Stromal cell of bone marrow (primary cell): ENCODE results near the gene STK32B.
"Not testable (repeated sequence)": the region's sequence is repeated elsewhere in the genome, so short reads cannot be mapped to it uniquely, and the experiment has no call there.

Experiments used
- DNase-seq: peaks from one replicate; pipeline ENCODE4 v3.0.0-alpha.2; 2012; ENCODE audit warnings: low read depth

The STK32B gene

DNA sequence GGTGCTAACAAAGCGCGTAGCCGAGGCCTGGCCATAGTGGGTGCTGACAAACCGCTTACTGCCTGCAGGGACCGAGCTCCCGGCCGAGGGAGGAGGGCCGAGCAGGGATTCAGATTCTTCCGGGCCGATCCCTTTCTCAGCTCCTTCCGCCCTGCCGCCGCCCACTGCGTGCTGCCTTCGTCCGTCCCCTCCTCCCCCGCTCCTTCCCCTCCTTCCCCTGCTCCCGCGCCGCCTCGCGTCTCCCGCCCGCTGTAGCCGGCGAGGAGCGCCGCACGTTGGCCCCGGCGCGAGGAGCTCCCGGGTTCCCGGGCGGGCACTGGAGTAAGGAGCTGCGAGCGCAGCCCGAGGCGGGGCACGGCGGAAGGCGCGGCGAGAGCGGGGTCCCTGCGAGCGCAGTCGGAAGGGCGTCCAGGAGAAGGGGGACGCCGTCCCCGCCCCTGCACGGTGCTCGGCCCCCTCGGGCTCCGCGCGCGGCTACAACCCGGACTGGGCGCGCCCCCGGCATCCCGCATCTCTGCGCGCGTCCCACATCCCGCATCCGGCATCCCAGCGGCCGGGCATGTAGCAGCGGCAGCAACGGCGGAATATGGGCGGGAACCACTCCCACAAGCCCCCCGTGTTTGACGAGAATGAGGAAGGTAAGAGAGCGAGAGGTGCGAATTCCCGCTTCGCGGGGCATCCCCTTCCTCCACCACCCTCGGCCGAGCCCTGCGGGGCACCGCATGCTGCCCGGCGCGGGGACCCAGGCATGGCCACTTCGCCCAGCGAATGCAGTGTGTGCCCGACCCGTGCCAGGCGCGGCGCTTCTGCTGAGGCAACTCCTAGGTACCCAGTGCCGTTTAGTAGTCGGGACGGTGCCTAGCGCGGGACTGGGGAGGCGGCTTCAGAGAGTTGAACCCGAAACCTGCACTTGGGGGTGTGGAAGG is at the start of gene STK32B:
TSS of gene STK32B (plus strand) at position 203 of the 926 bp plus-strand sequence.
- peak; percentile 45 for DNase-seq

DNA sequence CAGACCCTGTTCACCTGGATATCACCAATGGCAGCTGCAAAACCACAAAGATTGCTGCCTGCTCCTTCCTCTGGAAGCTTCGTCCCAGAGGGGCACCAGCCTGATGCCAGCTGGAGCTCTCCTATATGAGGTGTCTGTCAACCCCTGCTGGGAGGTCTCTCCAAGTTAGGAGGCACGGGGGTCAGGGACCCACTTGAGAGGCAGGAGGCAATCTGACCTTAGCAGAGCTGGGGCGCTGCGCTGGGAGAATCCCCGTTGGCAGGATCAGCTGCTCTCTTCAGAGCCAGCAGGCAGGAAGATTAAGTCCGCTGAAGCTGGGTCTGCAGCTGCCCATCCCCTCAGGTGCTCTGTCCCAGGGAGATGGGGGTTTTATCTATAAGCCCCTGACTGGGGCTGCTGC is 49.6 kb upstream of the STK32B start:
- DNase-seq: not testable (repeated sequence)

DNA sequence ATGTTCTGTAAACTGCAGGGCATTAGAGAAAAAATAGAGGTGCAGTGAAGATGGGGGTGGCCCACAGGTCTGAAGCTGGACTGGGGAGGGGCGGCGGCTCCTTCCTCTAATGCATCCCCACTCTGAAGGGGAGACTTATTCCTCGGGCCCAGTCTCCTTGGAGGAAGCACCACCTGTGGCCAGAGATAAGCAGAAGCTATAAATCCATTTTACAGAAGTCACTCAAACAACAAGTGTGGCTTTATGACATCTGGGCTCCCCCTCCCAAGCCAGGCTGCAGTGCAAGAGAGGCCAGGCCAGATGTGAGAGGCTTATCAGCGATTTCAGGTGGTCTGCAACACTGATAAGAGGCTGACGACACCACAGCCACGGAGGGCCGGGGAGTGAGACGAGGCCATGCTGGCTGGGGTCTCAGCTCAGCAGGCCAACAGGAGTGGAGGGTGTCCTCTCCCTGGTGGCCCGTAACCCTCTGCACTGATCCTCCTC is 47.9 kb upstream of the STK32B start:
- no peak for DNase-seq

DNA sequence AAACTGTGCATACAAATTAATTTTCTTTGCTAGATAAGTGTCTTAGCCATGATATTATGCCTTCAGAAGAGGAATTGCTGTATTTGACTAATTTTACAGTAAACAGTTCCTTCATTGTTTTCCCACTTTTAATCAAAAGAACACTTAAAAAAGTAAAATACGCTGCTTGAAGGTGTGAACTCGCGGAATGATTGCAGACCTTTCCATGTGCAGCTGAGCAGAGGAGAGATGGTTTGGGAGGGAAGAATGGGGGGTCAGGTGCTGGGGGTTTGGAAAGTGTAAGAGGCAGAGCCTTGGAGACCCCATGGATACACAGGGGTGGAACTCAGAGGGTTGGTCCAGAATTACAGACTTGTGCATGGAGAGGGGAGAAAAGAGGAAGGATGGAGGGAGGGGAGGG is 47.4 kb upstream of the STK32B start:
- no peak for DNase-seq

DNA sequence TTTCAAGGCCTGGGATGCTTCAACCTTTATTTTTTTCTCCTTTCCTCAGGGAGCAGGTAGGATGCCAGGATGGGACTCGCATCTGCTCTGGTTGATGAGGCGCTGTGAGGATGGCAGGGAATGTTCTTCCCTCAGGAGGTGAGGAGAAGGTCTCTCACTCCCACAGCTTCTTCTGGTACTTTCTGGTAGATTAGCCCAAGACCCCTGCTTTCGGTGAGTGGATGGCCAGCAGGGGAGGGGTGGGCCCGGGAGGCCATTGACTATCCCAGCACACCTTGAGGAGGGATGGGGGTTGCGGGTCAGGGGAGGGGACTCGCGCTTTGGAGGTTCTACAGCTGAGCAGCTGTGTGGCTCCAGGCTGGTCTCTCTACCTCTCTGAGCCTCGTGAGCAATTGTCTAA is 46.8 kb upstream of the STK32B start:
- no peak for DNase-seq

DNA sequence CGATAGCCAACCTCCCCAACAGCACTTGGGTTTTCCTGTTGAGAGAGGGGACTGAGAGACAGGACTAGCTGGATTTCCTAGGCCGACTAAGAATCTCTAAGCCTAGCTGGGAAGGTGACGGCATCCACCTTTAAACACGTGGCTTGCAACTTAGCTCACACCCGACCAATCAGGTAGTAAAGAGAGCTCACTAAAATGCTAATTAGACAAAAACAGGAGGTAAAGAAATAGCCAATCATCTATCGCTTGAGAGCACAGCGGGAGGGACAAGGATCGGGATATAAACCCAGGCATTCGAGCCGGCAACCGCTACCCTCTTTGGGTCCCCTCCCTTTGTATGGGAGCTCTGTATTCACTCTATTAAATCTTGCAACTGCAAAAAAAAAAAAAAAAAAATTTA is 44.3 kb upstream of the STK32B start:
- not testable (repeated sequence) for DNase-seq

DNA sequence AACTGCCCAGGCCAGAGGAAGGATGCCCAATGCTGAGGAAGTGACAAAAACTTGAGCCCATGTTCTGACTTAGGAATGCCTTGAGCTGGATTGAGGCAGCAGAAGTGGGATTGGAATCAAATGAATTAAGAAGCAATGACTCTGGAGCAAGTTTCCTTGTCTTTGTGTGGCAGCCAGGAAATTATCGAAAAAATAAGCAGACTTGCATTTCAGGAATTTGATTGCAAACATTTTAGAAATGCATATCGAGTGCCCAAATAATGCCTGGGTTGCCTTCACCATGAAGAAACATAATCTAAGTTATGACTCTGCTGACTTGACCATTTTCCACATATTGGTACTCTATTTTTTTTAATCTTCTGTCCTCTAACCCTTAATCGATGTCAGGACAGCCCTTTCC is 41.5 kb upstream of the STK32B start:
- no peak for DNase-seq

DNA sequence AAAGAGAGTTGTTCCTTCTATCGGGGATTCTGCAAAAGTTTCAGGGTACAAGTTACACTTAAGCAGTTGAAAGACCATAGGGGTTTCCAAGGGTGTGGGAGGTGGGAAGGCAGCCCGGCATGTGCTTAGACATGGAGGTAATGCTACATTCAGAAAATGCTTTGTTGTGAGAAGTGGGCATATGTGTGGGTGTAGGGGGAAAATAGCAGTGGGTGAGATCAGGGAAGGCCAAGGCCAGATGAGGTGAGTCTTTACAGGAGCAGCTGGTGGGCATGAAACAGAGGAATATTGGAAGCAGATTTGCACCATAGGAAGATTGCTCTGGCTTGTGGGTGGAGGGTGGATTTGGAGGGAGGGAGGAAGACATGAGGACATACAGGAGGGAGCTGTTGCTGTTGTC is 40.3 kb upstream of the STK32B start:
- DNase-seq: no peak

DNA sequence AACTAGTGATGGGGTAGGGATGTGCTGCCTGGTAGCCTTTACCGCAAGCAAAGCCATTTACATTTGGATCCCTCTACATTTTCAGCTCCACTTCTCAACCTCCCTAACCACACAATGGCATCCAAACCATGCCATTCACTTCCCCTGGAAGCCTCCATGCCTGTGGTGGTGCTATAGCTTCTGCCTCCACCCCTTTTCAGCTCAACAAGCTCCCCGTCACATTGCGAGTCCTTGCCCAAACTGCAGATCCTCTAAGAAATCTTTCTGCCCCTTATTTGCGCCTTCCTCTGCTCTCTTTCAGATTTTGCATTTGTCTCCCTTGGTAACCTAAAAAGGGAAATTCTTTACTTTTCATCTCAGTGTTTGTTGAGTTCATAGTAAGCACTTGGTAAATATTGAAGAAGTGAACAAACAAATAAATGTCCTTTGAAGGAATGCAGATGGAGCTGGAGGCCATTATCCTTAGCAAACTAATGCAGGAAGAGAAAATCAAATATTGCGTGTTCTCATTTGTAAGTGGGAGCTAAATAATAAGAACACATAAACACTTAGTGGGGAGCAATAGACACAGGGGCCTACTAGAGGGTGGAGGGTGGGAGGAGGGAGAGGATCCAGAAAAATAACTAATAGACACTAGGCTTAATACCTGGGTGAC is 38.9 kb upstream of the STK32B start:
- DNase-seq: no peak

DNA sequence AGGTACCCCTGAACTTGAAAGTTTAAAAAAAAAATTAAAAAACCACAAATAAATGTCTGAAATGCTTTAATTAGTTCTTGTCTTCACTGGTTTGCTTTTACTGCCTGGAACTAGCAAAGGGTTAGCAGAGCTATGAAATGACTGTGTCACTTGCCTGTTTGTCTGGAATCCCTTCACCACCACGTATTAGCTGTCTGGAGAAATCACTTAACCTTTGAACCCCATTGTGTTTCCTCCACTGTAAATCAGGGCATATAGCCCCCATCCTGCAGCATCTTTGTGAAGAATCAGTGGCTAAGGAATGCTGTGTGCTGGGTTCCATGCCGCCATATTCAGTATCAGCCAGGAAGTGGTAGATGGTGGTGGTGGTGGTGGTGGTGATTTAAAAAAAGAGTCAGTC is 38.3 kb upstream of the STK32B start:
- no peak for DNase-seq

DNA sequence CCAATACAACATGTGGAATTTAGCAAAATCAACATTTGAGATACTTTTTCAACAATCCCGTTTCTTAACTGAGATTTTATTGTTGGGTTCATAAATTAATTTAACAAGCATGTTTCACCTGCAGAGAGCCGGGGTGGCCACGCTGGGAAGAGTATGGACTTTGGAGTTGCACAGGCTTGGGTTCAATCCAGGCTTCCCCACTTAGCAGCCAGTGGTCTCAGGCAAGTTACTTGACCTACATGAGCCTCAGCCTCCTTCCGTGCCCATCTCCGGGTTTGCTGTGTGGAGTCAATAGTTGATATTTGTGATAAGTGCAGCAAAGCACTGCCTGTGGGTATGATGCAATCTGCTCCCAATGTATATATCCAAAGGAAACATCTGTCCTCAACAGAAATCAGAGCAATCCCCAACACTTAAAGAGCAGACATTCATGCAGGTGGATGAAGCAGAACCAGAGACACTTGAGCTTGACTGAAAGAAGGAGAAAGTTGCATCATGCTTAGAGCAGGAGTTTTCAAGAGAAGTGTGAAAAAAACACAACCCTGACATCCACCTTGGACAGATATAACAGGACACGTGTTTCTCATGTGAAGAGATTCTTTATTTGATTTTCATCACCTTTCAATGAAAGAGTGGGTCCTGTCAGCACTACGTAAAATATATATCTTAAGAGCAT is 37.1 kb upstream of the STK32B start:
- DNase-seq: no peak

DNA sequence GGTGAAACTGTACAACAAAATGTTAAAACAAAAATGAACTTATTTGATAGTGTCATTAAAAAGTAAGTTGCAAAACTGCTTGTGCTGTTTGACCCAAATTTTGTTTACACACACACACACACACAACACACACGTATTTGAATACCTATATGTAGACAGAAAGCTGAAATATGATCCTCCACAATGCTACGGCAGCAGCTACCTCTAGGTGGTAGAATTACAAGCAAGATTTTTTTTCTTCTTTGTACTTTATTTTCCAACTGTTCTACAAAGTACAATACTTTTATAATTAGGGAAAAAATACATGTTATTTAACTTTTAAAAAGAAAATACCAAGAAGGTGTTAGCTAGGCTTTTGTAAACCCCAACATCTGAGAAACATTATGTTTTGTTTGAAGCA is 33.2 kb upstream of the STK32B start:
- DNase-seq: no peak

DNA sequence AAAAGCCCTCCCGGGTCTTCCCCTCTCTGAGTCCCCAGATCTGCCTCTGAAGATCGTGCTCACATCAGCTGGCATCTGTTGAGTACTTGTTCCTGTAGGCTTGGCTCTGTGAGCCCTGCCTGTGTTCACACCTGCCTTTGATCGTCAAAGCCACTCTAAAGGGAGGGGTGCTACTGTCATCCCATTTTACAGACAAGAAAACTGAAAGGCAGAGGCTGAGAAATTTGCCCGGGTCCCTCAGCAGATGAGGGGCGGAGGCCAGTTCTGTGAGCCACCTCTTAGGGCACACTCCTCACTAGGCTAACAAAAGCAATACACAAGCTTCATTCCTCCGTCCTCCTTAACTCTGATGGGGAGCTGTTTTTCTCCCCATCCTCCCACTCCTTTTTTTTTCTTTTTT is 32.7 kb upstream of the STK32B start:
- DNase-seq: no peak

DNA sequence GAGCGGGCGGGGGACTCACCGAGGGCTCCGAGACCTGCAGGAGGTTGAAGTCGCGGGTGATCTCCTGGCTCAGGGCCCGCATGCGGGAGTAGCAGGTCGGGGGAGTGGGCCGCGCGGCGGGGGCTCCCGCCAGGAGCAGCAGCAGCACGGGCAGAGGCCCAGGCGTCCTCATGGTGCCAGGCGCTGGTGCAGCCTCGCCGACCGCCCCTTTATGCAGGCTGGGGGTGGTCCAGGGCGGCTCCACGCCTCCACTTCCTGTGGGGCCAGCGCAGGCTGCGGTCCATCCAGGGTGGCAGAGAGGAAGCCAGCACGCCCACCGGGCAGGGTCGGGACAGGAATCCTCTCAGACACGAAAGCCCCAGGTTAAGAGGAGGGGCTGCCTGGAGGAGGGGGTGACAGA is 32.0 kb upstream of the STK32B start, which contains the start of gene CYTL1:
TSS of gene CYTL1 (minus strand) at position 185 of the 400 bp plus-strand sequence. CDS start at position 172, 13 bp downstream.
- no peak for DNase-seq

DNA sequence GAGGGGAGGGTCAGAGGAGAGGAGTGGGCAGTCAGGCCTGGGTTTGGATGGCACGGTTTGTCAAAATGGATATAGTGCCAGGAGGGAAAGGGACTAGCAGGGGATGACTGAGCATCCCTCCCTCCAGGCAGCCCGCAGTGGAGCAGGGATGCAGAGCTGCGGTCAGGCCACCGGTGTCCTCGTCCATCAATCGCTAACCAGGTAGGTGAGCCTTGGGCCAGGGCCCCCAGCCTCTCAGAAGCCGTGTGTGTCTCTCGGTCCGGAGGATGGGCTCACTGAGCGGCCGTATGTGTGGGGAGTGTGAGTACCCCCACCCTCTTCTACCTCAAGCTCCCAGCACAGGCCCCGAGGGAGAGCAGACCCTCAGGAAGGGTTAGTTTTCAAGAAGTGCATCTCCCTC is 31.5 kb upstream of the STK32B start:
- DNase-seq: no peak

DNA sequence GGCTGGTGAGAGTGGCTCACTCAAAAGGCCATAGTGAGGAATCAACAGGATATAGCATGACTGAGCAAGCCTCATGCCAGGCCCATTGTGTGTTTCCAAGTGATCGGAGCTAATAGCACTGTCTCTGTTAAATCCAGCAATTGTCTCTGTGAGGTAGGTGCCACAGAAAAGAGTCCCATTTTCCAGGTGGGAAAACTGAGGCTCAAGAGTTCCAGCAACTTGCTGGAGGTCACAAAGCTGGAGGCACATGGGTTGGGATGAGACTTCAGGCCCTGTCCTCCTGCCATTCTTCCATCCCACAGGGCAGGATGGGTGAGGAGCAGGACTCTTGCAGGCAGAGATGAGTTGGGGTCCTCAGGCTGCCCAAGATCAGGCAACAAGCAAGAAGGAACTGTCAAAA is 30.9 kb upstream of the STK32B start:
- DNase-seq: no peak

DNA sequence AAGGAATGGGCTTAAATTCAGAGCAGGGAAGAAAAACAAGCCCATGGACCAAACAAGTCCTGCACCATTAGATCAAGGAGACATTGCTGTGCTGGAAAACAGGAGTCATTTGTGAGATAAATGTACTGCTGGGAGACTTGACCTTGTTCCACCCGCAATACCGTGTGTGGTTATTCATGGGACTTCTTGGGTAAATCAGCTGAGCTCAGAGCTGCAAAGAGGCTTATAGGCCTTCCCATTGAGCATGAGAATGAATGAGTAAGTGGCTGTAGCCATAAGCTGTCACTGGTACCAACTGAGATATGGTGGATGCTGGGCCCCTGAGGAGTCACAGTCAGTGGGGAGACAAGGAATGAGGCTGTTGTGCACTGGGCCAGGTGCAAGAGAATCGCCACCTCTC is 29.7 kb upstream of the STK32B start:
- no peak for DNase-seq

DNA sequence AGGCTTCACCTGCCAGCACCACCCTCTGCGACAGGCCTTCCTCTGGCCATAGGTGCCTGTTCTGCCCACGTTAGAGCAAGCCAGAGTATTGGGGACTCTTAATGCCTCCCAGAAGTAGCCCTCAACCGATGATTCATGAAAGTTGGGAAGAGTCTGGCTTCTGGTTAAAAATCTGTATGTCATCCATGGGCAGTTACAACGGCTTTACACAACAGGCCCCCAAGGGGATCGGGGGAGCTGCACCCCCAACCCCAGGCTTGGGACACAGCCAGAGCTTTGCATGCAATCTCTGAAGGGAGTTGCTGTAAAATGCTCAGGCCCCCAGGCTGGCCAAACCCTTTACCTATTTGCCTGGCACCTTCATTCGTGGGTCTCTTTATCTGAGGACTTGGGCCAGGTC is 26.6 kb upstream of the STK32B start:
- DNase-seq: peak; percentile 75

DNA sequence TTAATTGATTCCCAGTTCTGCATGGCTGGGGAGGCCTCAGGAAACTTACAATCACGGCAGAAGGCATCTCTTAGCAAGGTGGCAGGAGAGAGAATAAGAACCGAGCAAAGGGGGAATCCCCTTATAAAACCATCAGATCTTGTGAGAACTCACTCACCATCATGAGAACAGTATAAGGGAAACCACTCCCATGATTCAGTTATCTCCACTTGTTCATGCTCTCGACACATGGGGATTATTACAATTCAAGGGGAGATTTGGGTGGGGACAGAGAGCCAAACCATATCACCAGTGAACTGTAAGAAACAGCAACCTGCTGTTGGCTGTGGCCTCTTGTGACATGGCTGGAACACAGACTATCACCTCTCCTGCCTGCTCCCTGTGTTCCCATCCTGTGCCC is 24.9 kb upstream of the STK32B start:
- no peak for DNase-seq

DNA sequence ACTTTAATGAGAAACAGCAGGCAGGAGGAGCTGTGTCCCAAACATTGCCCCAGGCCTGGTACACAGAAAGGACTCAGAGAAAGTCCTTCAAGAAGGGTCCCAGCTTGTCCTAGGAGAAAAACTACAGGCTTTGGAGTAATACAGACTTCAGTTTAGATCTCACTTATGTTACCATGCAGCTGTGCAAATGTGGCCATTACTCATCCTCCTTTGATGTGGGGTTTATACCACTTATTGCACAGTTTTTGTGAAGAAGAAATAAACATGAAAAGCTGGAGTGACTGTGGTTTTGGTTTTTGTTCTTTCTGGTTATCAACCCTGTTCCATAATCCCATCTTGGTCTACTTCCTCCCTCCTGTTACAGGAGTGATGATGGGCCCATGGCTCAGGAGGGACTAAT is 23.9 kb upstream of the STK32B start:
- no peak for DNase-seq

DNA sequence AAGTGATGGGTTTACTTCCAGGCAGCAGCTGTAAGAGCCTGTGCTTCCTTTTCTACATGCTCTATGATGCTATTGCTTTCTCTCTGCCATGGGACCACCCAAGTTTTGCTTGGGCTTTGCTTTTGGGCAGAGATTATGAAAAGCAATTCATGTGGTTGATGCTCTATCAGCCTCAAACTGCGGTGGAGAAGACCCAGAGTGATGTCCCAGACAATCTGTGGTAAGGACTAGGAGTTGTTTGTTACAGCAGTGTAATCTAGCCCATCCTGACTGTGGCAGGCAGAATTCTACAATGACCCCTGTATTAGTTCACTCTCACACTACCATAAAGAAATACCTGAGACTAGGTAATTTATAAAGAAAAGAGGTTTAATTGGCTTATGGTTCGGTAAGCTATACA is 22.8 kb upstream of the STK32B start:
- DNase-seq: no peak

DNA sequence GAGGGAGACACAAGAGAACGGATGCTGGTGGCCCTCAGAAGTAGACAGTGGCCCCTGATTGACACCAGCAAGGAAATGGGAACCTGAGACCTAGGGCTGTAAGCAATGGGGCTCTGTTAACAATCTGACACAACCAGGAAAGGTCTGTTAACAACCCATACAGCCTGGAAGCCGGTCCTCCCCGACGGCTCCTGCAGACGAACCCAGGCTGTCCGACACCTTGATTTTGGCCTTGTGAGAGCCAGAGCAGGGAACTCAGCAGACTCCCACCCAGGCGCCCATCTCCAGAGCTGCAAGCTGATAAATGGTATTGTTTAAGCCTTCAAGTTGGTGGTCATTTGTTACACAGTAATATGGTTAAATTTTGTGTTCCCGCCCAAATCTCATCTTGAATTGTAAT is 21.8 kb upstream of the STK32B start:
- no peak for DNase-seq

DNA sequence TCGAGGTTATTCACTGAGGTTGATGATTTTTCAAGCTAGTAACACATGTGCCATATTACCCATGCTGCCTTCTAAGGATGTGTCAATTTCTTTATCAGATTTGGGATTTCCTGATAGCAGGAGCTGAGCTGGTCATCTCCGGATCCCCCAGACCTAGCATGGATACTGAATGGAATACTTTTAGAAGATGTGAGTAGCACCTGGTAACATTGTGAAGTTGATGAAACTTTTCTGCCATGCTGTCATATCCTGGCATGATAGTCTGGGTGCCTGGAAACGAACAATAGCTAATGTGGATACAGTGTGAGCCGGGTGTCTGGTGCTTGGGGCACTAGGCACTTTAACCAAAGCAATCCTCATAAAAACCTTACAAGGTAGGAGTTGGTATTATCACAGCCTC is 21.1 kb upstream of the STK32B start:
- DNase-seq: no peak
